Measurements from ENCODE around the gene TFRC. TPM values are rescaled to one million over a fixed set of nuclear protein-coding genes. Genes with fewer than 3 reads are reported as not detected.

The TFRC gene
- total RNA-seq, 2 experiments from 2014 or later, result 341 to 347 TPM

Other genes starting within 250 kb of the TFRC start
- 10 to 100 TPM; 59.9 to 67.1 TPM for gene TNK2, start 173.5 kb downstream of the TFRC start, total RNA-seq
- gene ZDHHC19, start 129.3 kb upstream of the TFRC start, total RNA-seq, result under 1 TPM in 1 of 2 experiments, not detected in 1; 0.36 TPM
- gene SLC51A, start 134.4 kb upstream of the TFRC start, total RNA-seq, result not detected
- gene PCYT1A, start 205.6 kb upstream of the TFRC start, total RNA-seq, result 10 to 100 TPM; 46.8 to 48.6 TPM
- gene DYNLT2B, start 236.2 kb upstream of the TFRC start, total RNA-seq, result 10 to 100 TPM; 15.8 to 17.1 TPM

Data from activated CD4-positive, alpha-beta memory T cell treated with anti-CD3 and anti-CD28 coated beads for 36 hours (primary cell).